Measurements from ENCODE around the gene RASGRF2.
"Not testable (repeated sequence)": the region's sequence is repeated elsewhere in the genome, so short reads cannot be mapped to it uniquely, and the experiment has no call there.

RASGRF2 gene

DNA sequence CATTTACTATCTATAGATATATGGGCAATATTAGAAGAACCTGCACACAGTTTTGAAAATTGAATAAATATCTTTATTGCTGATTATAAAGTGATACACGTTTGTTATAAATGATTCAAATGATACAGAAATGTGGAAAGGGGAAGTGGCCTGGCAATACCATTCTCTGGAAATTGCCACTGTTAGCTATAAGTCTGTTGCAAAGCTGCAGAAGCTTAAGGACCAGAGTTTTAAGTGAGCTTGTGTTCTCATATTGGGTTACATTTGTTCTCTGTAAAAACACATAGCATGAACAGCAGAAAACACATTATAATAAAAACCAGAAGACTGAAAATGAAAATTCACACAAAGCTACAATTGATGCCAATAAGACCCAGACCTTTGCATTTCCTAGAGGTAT lies 59.6 kb downstream of the RASGRF2 start:
- DNase-seq (ENCODE audit: low read depth, low spot score), result no peak

DNA sequence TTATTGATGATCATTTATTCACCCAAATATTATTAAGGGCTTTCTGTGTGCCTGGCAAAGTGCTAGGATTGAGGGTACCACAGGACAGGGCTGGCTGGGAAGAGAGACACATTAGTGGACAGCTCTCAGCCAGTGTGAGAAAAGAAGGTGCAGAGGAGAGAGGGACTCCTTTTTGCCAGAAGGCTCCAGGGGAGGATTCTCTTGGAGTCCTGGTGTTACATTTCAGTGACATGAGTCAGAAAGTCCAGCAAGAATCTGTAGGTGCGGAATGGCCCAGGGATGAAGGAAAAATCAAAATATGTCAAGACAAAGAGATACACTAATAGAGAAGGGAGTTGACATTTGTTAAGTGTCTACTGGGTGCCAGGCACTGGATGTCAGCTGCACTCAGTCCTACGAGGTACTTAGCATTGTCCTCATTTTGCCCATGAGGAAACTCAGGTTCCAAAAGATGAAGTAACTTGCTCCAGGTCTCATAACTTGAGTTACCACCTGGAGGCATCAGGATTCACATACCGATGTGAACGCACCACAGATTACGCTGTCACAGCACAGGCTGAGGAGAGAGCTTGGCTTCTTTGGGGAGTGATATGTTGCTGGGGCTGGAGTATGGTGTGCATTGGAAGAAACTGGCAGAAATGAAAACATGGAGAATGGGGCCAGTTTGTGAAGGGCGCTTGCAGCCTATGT lies 60.5 kb downstream of the RASGRF2 start:
- peak; percentile 61 for DNase-seq (ENCODE audit: low read depth, low spot score)

DNA sequence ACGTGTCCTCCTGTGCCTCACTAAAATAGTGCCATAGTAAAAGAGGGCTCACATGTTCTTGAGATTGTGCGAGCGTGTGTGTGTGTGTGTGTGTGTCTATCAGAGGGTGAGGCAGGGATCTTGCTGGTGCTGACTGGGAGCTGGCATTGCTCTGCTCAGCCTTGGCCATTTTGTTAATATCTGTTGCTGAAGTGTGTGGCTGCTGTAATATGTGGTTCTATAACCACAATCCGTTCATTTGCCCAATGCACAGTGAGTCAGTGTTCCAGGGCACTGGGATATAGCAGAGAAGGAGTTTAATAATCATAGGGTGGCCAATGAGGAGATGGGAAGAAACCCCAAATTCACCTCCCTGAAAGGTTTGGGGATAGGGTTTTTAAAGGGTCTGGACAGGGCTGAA lies 61.3 kb downstream of the RASGRF2 start:
- peak; percentile 77 for DNase-seq (ENCODE audit: low read depth, low spot score)

DNA sequence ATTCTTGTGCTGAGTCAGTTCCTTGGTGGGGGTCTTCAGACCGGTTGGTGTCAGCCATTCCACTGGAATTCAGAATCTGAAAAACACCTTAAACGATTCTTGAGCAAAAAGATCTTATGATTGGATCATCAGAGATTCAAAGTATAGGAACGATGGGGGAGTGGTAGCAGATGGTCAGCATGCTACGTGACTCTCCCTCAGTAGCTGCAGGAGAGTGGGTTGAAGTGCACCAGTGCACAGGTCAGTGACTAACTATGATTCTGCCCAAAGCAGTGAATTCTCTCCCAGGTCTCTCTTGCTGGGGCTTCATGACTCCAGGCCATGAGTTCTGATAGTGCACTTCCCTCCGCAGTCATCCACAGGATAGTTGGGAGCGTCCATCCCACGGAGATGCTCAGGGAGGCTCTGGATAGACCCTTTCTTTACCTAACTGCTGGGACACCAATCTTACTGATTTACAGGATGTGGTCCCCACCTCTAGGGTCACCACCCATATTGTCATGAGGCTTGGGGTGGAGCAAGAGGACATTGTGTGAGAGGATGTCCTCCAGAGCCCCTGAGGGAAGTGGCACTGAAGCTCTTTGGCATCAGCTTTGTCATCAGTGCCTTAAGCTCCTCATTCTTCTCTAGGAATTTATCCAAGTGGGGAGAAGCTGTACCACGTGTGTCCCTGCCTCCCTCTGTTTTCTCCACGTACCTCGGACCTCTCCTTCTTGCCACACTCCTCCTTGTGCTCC lies 62.0 kb downstream of the RASGRF2 start:
- no peak for DNase-seq (ENCODE audit: low read depth, low spot score)

DNA sequence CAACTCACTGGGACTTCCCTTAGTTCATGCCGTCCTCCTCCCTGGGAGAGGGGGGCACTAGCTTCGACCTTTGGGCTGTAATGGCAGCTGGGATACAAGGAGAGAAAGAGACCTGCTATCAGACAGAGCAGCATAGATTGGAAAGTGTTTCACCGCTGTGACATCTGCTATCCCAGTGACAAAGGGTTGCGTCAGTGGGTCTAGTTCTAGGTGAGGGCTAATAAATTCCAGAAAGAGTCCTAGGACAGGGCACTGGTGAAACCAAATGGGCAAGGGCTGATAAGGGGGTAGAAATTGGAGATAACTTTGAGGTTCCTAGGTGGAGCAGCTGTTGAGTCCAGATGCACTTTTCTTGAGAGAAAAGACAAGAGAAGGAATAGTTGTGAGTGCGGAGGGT lies 62.5 kb downstream of the RASGRF2 start:
- no peak for DNase-seq (ENCODE audit: low read depth, low spot score)

DNA sequence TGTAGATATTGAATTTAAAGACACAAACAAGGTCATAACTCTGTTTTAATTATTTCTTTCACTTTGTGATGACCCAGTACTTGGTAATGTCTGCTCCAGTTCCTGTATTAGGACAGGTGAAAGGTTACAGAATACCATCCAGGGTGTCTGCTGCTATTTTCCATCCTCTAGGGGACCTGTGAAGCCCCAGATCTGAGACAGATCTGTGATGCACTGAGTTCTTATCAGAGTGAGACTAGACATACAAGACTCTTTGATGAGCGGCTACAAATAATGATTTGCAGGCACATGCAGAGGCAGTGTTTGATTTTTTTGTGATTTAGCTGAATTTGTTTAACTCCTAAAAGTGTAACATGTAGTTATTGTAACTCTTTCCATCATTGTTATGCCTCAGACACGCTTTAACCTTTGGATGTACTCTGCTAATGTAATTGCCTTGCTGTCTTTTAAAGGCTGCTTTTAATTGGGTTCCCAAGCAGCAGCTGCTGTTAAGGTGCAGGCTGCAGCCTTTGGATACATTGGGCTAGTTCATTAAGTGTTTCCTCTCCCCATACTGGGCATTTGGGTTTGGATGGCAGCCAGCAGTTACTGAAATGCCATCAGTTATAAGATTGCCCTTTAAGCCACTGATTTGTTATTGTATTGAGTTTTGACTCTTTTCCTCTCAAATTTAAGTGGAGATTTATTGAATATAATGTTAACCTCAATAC lies 63.3 kb downstream of the RASGRF2 start:
- peak; percentile 58 for DNase-seq (ENCODE audit: low read depth, low spot score)

DNA sequence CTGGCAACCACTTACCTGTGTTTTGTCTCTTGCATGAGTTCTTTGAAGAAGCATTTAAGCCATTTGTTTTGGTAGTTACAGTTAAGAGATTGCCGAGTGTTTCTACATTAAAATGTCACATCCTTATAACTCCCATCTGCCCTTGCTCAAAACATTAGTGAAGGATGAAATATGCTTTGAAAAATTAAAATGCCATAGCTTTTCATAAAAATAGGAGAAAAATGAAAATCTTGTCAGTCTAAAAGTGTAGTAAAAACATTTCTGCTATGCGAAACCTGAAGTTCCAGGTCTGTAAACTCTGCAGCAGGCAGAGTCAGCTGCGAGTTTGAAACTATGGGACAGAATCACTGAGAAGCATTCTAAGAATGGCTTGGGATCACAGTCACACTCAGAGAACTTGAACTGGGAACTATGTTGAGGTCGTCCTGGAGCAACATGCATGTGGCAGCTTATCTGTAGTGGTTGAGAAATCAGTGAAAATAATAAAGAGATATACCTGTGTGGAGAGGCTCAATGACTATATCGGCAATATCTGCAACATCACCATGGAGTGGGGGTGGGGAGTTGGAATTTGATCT lies 67.4 kb downstream of the RASGRF2 start:
- DNase-seq (ENCODE audit: low read depth, low spot score), result no peak

DNA sequence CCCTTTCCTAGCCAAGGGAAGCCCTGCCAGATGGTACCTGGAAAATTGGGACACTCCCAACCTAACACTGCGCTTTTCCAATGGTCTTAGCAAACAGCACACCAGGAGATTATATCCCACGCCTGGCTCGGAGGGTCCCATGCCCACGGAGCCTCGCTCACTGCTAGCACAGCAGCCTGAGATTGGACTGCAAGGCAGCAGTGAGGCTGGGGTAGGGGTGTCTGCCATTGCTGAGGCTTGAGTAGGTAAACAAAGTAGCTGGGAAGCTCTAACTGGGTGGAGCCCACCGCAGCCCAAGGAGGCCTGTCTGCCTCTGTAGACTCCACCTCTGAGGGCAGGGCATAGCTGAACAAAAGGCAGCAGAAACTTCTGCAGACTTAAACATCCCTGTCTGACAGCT lies 68.7 kb downstream of the RASGRF2 start:
- not testable (repeated sequence) for DNase-seq (ENCODE audit: low read depth, low spot score)

DNA sequence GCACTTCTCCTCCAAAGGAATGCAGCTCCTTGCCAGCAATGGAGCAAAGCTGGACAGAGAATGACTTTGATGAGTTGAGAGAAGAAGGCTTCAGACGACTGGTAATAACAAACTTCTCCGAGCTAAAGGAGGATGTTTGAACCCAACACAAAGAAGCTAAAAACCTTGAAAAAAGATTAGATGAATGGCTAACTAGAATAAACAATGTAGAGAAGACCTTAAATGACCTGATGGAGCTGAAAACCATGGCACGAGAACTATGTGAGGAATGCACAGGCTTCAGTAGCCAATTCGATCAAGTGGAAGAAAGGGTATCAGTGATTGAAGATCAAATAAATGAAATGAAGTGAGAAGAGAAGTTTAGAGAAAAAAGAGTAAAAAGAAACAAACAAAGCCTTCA lies 69.6 kb downstream of the RASGRF2 start:
- DNase-seq (ENCODE audit: low read depth, low spot score), result not testable (repeated sequence)

DNA sequence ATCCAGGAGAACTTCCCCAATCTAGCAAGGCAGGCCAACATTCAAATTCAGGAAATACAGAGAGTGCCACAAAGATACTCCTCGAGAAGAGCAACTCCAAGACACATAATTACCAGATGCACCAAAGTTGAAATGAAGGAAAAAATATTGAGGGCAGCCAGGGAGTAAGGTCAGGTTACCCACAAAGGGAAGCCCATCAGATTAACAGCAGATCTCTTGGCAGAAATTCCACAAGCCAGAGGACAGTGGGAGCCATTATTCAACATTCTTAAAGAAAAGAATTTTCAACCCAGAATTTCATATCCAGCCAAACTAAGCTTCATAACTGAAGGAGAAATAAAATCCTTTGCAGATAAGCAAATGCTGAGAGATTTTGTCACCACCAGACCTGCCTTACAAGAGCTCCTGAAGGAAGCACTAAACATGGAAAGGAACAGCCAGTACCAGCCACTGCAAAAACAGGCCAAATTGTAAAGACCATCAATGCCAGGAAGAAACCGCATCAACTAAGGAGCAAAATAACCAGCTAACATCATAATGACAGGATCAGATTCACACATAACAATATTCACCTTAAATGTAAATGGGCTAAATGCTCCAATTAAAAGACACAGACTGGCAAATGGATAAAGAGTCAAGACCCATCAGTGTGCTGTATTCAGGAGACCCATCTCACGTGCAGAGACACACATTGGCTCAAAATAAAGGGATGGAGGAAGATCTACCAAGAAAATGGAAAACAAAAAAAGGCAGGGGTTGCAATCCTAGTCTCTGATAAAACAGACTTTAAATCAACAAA lies 70.3 kb downstream of the RASGRF2 start:
- not testable (repeated sequence) for DNase-seq (ENCODE audit: low read depth, low spot score)

DNA sequence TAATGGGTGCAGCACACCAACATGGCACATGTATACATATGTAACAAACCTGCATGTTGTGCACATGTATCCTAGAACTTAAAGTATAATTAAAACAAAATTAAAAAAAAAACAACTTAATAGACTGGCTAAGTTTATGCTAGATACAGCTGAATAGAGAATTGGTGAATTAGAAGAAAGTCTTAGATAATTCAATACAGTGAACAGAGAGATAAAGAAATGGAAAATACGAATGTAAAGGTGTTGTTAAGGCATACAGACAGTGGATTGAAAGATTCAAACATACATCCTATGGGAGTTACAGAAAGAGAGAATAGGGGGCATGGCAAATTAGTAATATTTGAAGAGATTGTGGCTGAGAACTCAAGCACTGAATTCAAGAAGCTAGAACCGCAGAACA lies 75.4 kb downstream of the RASGRF2 start:
- DNase-seq (ENCODE audit: low read depth, low spot score), result no peak

DNA sequence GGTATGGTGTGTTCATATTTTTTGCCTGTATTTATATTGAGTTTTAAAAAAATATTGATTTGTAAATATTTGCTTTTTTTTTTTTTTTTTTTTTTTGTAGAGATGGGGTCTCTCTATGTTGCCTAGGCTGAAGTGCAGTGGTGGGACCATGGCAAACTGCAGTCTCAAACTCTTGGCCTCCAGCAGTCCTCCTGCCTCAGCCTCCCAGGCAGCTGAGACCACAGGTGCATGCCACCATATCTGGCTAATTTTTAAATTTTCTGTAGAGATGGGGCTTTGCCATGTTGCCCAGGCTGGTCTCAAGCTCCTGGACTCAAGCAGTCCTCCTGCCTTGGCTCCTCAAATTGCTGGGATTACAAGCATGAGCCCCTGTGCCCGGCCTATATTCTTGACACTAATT lies 78.3 kb downstream of the RASGRF2 start:
- no peak for DNase-seq (ENCODE audit: low read depth, low spot score)

DNA sequence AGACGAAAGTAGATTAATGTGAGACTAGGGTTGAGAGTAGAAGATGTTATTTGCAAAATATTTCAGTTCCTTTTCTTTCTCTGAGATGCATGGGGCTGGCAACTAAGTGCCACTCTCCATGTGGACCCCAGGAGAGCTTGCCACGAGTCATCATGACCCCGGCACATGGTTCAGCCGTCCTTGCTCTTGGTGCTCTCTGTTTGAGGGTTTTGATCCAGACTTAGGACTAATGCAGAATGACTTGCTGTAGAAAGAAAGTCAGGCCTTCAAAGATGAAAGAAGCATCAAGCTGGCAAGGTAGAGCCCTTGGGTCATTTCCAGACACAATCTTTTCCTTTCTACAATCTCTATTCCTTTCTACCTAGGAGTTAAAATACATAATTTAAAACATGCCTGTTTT lies 84.7 kb downstream of the RASGRF2 start:
- no peak for DNase-seq (ENCODE audit: low read depth, low spot score)

DNA sequence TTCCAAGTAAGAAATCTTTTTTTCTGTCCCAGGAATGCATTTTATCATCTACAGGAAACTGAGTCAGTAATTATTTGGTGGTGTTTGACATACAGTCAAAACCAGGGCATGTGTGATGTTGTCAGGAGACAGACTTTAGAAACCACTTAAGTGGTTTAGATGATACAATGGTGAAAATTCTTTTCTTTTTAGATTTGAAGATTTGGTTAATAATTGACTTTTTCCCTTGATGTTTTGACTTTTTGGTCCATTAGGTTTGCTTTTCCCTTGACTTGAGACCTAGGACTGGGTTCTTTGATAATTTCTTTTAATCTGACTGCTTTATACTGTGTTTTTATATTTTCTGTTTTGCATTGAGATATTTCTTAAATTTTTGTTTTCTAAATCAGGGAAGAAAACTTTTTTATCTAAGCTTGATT lies 85.2 kb downstream of the RASGRF2 start:
- DNase-seq (ENCODE audit: low read depth, low spot score), result no peak

DNA sequence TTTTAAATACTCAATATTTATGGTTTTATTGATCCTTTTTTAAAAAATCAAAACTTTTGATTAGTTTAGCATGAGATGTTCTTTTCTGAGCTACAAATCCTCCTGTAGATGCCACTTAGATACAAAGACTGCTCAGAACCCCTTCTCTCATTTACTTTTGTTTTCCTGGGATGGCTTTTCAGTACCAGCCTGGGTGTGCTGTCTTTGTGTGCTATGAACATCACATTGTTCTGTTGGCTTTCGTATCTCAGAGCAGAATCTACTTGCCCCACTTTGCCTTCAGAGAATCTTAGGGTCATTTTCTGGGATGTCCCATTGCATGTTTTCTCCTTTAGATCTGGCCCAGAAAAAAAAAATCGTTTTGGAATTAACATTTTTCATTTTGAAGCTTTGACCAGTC lies 85.9 kb downstream of the RASGRF2 start:
- no peak for DNase-seq (ENCODE audit: low read depth, low spot score)

DNA sequence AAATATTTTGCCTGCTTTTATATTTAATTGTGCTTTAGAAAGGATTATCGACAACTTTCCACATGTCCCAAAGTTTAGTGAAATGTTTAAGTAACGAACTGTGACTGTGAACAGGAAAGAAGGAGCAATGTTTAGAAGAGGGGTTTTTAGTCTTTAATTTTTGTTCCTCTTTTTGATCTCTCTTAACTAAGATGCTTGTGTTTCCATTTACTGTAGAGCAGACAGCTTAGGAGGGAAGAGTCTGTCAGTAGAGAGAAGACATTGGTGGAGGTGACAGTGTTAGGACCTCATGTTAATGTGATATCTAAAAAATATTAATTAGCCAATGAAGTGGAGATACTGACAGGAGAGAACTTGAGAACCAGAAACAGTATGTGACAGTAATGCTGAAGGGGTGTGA lies 92.2 kb downstream of the RASGRF2 start:
- no peak for DNase-seq (ENCODE audit: low read depth, low spot score)

DNA sequence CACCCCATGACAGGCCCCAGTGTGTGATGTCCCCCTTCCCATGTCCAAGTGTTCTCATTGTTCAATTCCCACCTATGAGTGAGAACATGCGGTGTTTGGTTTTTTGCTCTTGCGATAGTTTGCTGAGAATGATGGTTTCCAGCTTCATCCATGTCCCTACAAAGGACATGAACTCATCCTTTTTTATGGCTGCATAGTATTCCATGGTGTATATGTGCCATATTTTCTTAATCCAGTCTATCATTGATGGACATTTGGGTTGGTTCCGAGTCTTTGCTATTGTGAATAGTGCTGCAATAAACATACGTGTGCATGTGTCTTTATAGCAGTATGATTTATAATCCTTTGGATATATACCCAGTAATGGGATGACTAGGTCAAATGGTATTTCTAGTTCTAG lies 93.1 kb downstream of the RASGRF2 start:
- not testable (repeated sequence) for DNase-seq (ENCODE audit: low read depth, low spot score)

DNA sequence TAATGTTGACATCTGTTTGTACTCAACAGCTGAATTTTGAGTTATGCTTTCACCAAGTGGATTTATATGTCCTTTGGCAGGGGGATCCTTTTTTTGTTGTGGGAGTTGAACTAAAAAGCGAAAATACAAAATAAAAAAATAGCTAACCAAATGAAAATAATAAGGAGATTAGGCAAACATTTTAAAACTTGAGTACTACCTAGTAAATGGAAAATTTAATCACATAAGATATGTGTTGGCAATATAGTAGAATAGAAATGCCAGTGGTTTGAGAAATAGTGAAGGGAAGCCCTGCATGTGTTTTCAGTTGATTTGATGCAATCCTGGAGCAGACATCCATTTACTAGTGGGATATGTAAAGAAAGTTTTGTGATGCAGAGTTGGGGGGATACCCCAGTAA lies 98.0 kb downstream of the RASGRF2 start:
- DNase-seq (ENCODE audit: low read depth, low spot score), result no peak

DNA sequence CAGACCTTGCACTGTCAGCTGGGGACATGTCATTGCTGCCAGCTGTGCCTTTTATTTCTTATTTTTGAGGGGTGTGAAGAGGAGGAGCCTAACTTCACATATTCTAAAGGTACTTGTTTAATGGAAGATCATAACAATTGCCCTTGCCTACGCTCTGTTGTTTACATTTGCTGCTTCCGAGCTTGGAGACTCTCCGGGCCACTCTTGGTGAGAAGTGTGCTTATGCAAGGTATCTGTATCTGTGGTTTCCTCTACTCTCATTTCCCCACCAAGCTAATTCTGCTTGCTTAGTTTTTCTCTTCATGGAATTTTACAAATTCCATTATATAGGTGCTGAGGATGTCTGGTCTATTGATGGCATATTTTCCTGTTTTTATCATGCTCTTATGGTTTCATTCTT lies 105.3 kb downstream of the RASGRF2 start:
- DNase-seq (ENCODE audit: low read depth, low spot score), result no peak

DNA sequence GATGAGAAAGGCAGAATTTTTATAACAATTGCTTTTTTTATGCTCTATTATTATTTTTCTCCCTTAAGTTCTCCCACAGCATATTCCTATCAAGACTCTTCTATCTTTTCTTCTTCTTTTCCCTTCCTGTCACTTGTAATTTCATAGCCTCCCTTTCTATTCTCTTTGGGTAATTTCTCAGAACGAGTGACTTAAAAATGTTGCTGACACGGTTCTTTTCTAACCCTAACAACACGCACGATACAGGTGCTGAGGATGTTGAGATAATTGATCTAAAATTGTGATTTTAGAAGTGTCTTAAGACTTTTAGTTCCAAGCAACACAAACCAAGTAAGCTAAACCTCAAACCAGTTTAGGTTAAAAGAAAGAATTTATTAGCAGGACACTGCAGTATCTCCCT lies 105.9 kb downstream of the RASGRF2 start:
- DNase-seq (ENCODE audit: low read depth, low spot score), result no peak

DNA sequence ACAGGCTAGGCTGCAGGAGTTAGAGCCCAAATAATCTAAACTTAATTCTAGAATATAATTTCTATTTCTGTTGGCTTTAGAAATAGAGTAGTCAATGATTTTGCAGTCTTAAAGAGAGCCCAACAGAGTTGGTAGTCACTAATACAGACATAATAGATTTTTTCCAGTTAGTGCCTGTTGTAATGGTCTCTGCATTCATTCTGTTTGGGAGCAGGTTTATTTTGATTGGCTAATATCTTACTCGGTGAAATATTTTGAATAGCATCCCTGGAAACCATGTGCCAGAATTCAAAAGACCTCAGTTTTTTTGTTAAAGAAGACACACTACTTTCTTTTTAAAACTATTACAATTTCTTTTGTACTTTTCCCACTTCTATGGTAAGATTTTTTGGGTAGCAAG lies 107.2 kb downstream of the RASGRF2 start:
- DNase-seq (ENCODE audit: low read depth, low spot score), result no peak

DNA sequence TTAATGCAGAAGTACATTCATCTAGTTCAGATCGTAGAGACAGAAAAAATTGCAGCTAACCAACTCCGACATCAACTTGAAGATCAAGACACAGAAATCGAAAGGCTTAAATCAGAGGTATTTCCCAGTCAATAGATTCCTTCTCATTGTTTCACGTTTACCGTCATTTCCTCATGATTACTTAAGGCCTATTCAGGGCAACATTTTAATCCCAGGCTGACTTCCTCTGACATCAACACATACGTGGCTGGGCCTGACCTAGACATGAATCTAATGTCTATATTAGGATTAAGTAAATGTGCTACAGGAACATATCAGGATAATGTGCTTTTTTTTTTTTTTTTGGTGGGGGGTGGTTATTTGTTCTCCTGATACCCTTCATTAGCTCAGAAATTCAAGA lies 107.9 kb downstream of the RASGRF2 start:
- DNase-seq (ENCODE audit: low read depth, low spot score), result no peak

Data from astrocyte of the hippocampus (primary cell).